MM.1S (cell line): ENCODE results near the gene MTCH2.

Source experiments
- EZH2 ChIP-seq: fragments of 300-600 bp; sonication (generic); optimal IDR thresholded peaks from 2 replicates; pipeline ENCODE3; 2017; ENCODE audit warnings: low read depth, mild to moderate bottlenecking, antibody characterized with exemption, low read length, mixed read lengths
- EZH2phosphoT487 ChIP-seq: fragments of 300-600 bp; sonication (generic); IDR thresholded peaks from 2 replicates; pipeline ENCODE4 v1.6.1; 2018; ENCODE audit warnings: antibody characterized with exemption, low read length
- TF ChIP-seq, protein P1 (sequence below): fragments of 300-600 bp; sonication (generic); IDR thresholded peaks from 2 replicates; pipeline ENCODE4 v1.5.1; 2016; ENCODE audit warnings: antibody characterized with exemption, low read length, mixed read lengths

DNA sequence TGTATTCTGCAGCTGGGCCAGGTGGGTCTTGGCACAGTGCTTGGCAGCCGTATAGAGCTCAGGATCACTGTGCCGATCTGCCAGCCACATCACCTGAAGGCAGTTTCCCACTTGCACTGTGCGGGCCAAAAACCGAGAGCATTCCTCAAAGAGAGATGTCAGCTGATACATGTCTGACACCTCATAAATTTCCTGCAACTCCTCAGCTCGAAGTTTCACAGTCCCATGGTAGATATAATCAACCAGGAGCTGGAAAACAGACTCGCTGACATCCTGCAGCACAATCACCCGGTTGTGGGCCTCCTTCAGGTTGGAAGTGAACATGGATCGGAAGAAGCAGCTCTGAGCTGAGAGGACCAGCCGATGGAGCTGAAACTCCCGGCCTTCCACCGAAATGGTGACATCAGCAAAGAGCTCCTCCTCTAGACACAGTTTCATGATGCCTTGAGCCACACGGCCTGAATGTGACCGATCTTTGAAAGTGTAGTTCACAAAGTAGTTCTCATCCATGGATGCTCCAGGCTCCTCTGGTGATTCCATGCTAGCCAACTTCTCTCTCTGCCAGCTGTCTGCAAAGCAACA is 64.8 kb downstream of the MTCH2 start:
- TF ChIP-seq, protein P1, sequence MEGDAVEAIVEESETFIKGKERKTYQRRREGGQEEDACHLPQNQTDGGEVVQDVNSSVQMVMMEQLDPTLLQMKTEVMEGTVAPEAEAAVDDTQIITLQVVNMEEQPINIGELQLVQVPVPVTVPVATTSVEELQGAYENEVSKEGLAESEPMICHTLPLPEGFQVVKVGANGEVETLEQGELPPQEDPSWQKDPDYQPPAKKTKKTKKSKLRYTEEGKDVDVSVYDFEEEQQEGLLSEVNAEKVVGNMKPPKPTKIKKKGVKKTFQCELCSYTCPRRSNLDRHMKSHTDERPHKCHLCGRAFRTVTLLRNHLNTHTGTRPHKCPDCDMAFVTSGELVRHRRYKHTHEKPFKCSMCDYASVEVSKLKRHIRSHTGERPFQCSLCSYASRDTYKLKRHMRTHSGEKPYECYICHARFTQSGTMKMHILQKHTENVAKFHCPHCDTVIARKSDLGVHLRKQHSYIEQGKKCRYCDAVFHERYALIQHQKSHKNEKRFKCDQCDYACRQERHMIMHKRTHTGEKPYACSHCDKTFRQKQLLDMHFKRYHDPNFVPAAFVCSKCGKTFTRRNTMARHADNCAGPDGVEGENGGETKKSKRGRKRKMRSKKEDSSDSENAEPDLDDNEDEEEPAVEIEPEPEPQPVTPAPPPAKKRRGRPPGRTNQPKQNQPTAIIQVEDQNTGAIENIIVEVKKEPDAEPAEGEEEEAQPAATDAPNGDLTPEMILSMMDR, result no peak
- no peak for TF ChIP-seq EZH2
- no peak for TF ChIP-seq EZH2phosphoT487
